Measurements from ENCODE around the gene ETS1. TPM values are rescaled to one million over a fixed set of nuclear protein-coding genes. Genes with fewer than 3 reads are reported as not detected.

ETS1 gene
- total RNA-seq, 6 experiments from 2014 or later, result 14.2 to 37.2 (median 23.3) TPM

DNA sequence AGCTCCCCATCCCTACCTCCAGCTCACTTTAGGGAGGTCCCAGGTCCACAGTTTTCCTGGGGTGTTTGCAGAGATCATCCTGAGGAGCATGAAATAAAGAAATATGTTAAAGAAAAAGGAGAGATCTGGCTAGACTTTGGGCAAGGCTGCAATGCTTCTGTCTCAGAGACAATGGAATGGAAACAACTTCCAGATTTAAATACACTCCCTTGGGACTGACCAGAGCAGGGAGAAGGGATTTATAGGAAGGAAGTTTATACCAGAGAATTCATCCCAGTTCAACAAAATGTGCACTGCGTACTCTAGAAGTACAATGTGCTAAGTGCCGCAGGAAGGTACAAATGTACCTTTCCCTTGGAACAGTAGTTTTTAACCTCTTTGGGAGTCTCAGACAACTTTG, 40.4 kb downstream of the ETS1 start:
- intact Hi-C loops (cut with DNase I), result no loop called here
- no peak for DNase-seq
- peaks cover 0 to 5% (median 0%) of the 10 kb centered on the region in 4 donors for H3K4me1 ChIP-seq
- H3K36me3 ChIP-seq, result no peaks in the 10 kb centered on the region
- ATAC-seq, result no peak
- peak overlapping the region in 1 of 3 donors; percentile 39 for H3K27ac ChIP-seq
- 82% methylated on average over 2 of the region's 2 CpGs for WGBS (ENCODE audit: insufficient coverage, low coverage, low lambda C conversion rate, missing lambda C conversion rate)
- no peak overlapping the region for H3K4me3 ChIP-seq
- H3K9me3 ChIP-seq, result no peaks in the 10 kb centered on the region
- TF ChIP-seq POLR2A (IDR thresholded peaks at IDR 0.05), result no peak
- TF ChIP-seq, protein P1, sequence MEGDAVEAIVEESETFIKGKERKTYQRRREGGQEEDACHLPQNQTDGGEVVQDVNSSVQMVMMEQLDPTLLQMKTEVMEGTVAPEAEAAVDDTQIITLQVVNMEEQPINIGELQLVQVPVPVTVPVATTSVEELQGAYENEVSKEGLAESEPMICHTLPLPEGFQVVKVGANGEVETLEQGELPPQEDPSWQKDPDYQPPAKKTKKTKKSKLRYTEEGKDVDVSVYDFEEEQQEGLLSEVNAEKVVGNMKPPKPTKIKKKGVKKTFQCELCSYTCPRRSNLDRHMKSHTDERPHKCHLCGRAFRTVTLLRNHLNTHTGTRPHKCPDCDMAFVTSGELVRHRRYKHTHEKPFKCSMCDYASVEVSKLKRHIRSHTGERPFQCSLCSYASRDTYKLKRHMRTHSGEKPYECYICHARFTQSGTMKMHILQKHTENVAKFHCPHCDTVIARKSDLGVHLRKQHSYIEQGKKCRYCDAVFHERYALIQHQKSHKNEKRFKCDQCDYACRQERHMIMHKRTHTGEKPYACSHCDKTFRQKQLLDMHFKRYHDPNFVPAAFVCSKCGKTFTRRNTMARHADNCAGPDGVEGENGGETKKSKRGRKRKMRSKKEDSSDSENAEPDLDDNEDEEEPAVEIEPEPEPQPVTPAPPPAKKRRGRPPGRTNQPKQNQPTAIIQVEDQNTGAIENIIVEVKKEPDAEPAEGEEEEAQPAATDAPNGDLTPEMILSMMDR (IDR thresholded peaks at IDR 0.05), result no peak
- H3K27me3 ChIP-seq, result no peaks in the 10 kb centered on the region

GRCh38 chr11:128544471-128545051, 42.8 kb downstream of the ETS1 start:
- no peaks in the 10 kb centered on the region for H3K9me3 ChIP-seq
- peaks cover 0 to 5% (median 0%) of the 10 kb centered on the region in 4 donors for H3K4me1 ChIP-seq
- no peak overlapping the region for H3K4me3 ChIP-seq
- no peak for TF ChIP-seq POLR2A (IDR thresholded peaks at IDR 0.05)
- TF ChIP-seq, protein P1 (IDR thresholded peaks at IDR 0.05), result no peak
- WGBS (ENCODE audit: insufficient coverage, low coverage, low lambda C conversion rate, missing lambda C conversion rate), result 25% methylated on average over 7 of the region's 7 CpGs
- DNase-seq, result no peak
- intact Hi-C loops (cut with DNase I), result no loop called here
- no peaks in the 10 kb centered on the region for H3K36me3 ChIP-seq
- no peaks in the 10 kb centered on the region for H3K27me3 ChIP-seq
- peak in 1 of 4 donors; percentile 7 for ATAC-seq
- peak overlapping the region in 1 of 3 donors; percentile 2 for H3K27ac ChIP-seq

DNA sequence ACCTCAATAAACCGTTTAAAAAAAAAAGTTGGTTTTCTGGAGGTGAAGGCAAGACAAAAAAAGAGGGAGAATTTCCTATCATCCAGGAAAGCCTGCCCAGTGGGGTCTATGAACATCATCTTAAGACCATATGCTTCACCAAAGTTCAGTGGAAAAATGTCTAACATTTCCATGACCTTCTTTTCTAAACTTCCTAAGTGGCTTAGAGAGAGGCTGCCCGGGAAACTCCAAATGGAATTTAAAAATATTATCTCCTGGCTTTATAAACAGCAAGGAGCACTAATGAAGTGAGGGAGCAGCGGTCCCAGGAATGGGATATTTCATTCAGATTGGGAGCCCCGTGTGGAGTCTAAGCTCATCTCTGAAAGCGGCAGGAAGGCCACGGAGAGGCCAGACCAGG, 46.9 kb downstream of the ETS1 start:
- Histone ChIP-seq H3K4me1 (peaks cover 0 to 15% (median 7%) of the 10 kb centered on the region in 4 donors), H3K9me3 (no peaks in the 10 kb centered on the region), H3K27me3 (no peaks in the 10 kb centered on the region), H3K36me3 (no peaks in the 10 kb centered on the region), H3K27ac (no peak overlapping the region), H3K4me3 (no peak overlapping the region)
- intact Hi-C loops (cut with DNase I), result no loop called here
- DNase-seq, result no peak
- peak in 2 of 4 donors; percentile 22 to 24 for ATAC-seq
- 65% methylated on average over 4 of the region's 6 CpGs for WGBS (ENCODE audit: insufficient coverage, low coverage, low lambda C conversion rate, missing lambda C conversion rate)
- TF ChIP-seq, protein P1 (IDR thresholded peaks at IDR 0.05), result no peak
- TF ChIP-seq POLR2A (IDR thresholded peaks at IDR 0.05), result no peak

GRCh38 chr11:128536506-128536905, 50.9 kb downstream of the ETS1 start:
- 18% methylated on average over 1 of the region's 1 CpG for WGBS (ENCODE audit: insufficient coverage, low coverage, low lambda C conversion rate, missing lambda C conversion rate)

More at GRCh38 chr11:128536506-128536905, 50.9 kb downstream of the ETS1 start:
- Histone ChIP-seq H3K36me3 (no peaks in the 10 kb centered on the region), H3K27ac (no peak overlapping the region), H3K9me3 (no peaks in the 10 kb centered on the region), H3K4me3 (no peak overlapping the region), H3K27me3 (no peaks in the 10 kb centered on the region), H3K4me1 (peaks cover 0 to 32% (median 8%) of the 10 kb centered on the region in 4 donors)
- DNase-seq (no peak), ATAC-seq (peak; percentile 58 to 82 (median 70))
- intact Hi-C loops (cut with DNase I), result no loop called here
- TF ChIP-seq POLR2A (IDR thresholded peaks at IDR 0.05), result no peak
- TF ChIP-seq, protein P1 (IDR thresholded peaks at IDR 0.05), result no peak
